Lower lobe of right lung (tissue), 2 donors: Measurements from ENCODE around the gene ENAH. TPM values are rescaled to one million over a fixed set of nuclear protein-coding genes. Genes with fewer than 3 reads are reported as not detected.
A peak's percentile ranks its signal among the peaks of the same experiment; 100 is the strongest.
"Not testable (repeated sequence)": the region's sequence is repeated elsewhere in the genome, so short reads cannot be mapped to it uniquely, and the experiment has no call there.

Source experiments
- ATAC-seq, 2 donors: fragments of 200-7000 bp; cut with Tn5 transposase; one replicate each; pipeline ENCODE4 v1.9.1; 2020 to 2022; ENCODE audit warnings: mild to moderate bottlenecking in 2 of 2, moderate library complexity in 2 of 2
- DNase-seq: peaks from one replicate; pipeline ENCODE4 v3.0.0-alpha.2; 2020
- H3K27ac ChIP-seq: fragments of 200-600 bp; one replicate; pipeline ENCODE4 v1.8.0; 2022
- H3K27me3 ChIP-seq: fragments of 200-600 bp; one replicate; pipeline ENCODE4 v1.8.0; 2022; ENCODE audit warnings: low read depth
- H3K36me3 ChIP-seq: fragments of 200-600 bp; one replicate; pipeline ENCODE4 v1.8.0; 2022; ENCODE audit warnings: mild to moderate bottlenecking
- H3K4me1 ChIP-seq: fragments of 200-600 bp; one replicate; pipeline ENCODE4 v1.8.0; 2022
- H3K4me3 ChIP-seq: fragments of 200-600 bp; one replicate; pipeline ENCODE4 v1.8.0; 2022; ENCODE audit warnings: mild to moderate bottlenecking
- H3K9me3 ChIP-seq: fragments of 200-600 bp; one replicate; pipeline ENCODE4 v1.8.0; 2022
- intact Hi-C: fragments of 100-400 bp; cut with DNase I; formaldehyde crosslinking; loops from one replicate; pipeline ENCODE4 v1.11.0; 2022
- long read RNA-seq: library from polyadenylated mRNA; unstranded; transcript quantifications from one replicate; pipeline ENCODE4 v2.0.0, GENCODE V29; 2021
- total RNA-seq: library from RNA; stranded (reverse); fragmentation: NEBNext Ultra II Directional; extraction: Animal tissue kit (Norgen Biotek cat#: 25700); gene quantifications from one replicate; pipeline ENCODE4 v1.2.1, GENCODE V29; 2021
- TF ChIP-seq, protein P1 (sequence below): fragments of 200-600 bp; IDR thresholded peaks from one replicate; pipeline ENCODE4 v1.8.0; 2022; ENCODE audit warnings: antibody characterized with exemption, mild to moderate bottlenecking
- donor health status: DM: no; HTN: yes; CAD: no; lungs with severe emphysema.

ENAH gene
- 51.4 TPM for total RNA-seq
- long read RNA-seq, full-length matches to known transcripts, result 4 of 25 reads
- long read RNA-seq, partial matches to known transcripts, result 3 of 25 reads
- long read RNA-seq, other reads (novel, unspliced or antisense), result 18 of 25 reads

DNA sequence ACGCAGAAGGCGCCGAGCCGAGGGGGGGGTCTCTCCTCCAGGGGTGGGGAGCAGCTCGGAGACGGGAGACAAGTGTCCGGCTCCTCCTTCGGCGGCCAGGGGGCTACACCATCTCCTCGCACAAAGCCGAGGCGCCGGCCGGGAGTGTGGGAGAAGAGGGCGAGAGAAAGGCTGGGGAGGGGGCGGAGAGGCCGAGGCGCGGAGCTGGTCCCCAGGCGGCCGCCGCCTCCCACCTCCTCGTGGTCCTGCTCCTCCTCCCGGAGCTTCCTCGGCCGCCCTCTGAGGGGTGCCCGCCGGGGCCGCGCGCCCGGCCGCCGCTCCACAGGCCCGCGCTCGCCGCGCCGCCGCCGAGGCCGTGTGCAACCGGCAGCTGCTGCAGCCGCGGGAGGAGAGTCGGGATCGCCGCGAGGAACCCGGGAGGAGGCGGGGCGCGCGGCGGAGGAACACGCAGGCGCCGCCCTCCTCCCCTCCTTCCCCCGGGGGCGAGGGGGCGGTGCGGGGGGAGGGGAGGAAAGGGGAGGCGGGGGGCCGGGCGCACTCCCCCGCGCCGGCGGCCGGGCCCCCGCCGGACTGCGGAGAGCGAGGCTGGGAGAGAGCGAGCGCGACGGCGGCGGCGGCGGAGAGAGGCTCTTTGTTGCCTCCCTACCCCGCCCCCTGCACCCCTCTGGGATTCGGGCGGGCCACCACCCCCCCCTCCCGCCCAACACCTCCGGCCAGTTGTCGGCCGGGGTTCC lies at the start of gene ENAH:
TSS of gene ENAH (minus strand) at position 395 of the 734 bp plus-strand sequence. CDS start 433 bp downstream, outside the sequence.
- Histone ChIP-seq H3K9me3 (no peaks in the 10 kb centered on the region), H3K36me3 (no peaks in the 10 kb centered on the region), H3K4me1 (peaks cover 31% of the 10 kb centered on the region), H3K27ac (peak within 1 kb of the TSS; percentile 91), H3K4me3 (peak within 1 kb of the TSS; percentile 82), H3K27me3 (no peaks in the 10 kb centered on the region)
- intact Hi-C loops, result no loop called here
- ATAC-seq (peak; percentile 93 to 94), DNase-seq (peak; percentile 81)
- TF ChIP-seq, protein P1, sequence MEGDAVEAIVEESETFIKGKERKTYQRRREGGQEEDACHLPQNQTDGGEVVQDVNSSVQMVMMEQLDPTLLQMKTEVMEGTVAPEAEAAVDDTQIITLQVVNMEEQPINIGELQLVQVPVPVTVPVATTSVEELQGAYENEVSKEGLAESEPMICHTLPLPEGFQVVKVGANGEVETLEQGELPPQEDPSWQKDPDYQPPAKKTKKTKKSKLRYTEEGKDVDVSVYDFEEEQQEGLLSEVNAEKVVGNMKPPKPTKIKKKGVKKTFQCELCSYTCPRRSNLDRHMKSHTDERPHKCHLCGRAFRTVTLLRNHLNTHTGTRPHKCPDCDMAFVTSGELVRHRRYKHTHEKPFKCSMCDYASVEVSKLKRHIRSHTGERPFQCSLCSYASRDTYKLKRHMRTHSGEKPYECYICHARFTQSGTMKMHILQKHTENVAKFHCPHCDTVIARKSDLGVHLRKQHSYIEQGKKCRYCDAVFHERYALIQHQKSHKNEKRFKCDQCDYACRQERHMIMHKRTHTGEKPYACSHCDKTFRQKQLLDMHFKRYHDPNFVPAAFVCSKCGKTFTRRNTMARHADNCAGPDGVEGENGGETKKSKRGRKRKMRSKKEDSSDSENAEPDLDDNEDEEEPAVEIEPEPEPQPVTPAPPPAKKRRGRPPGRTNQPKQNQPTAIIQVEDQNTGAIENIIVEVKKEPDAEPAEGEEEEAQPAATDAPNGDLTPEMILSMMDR, result no peak

DNA sequence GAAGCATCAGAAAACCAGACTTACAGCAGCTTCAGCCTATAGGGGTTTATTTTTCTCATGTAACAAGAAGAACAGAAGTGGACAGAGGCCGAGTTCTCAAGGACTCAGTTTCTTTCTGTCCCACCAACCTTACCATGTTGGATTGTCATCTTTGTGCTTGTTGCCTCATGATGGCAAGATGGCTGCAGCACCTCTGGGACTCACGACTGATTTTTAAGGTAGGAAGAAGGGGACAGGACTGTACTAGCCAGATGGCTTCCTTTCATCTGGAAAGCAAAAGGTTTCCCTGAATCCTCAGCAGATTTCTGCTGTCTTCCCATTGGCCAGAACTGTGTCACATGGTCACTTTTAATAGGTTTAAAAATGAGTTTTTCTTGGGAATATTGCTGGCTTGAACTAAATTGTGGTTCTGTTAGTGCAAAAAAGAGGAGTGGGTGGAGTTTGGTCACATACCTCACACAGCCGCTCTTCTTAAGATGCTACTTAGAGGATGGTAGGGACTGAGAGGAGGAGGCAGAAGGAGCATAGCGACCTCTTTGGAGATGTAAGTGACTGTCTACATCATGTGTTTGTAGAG lies 48.1 kb upstream of the ENAH start:
- intact Hi-C loops, result no loop called here
- no peaks in the 10 kb centered on the region for H3K9me3 ChIP-seq
- TF ChIP-seq, protein P1, result no peak
- no peak for DNase-seq
- H3K4me3 ChIP-seq, result no peak overlapping the region
- no peaks in the 10 kb centered on the region for H3K36me3 ChIP-seq
- no peaks in the 10 kb centered on the region for H3K27me3 ChIP-seq
- peaks cover 12% of the 10 kb centered on the region for H3K4me1 ChIP-seq
- no peak for ATAC-seq
- H3K27ac ChIP-seq, result no peak overlapping the region

DNA sequence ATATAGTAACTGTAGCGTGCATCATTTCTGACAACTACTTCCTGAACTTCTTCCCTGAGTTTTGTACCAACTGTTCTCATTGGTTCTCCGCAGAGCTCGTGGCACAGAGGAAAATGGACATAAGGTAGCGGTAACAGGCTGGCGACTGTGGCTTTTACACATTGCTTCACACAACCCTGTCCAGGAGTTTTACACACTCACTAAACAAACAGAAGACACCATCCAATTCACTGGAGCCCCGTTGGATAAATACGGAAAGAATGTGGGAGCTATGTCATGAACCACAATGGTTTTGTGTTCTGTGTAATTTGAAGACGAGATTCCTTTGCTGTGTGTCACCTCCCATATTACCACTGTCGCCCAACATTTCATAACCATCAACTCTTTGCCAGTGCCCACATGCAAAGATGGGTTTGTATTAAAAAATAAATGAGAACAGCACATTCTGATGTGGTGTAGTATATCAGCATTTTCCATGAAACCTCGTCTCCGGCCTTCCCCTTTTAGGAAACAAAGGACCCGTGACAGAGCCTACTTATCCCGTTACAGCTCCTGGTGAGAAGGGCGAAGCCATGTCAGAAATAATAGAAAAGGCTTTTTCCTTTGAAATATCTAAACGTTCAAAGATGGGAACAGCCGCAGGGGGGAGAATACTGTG lies 47.4 kb upstream of the ENAH start:
- H3K4me3 ChIP-seq, result no peak overlapping the region
- H3K27ac ChIP-seq, result no peak overlapping the region
- no peaks in the 10 kb centered on the region for H3K9me3 ChIP-seq
- no peak for DNase-seq
- H3K4me1 ChIP-seq, result peaks cover 16% of the 10 kb centered on the region
- H3K36me3 ChIP-seq, result no peaks in the 10 kb centered on the region
- TF ChIP-seq, protein P1, result no peak
- no peaks in the 10 kb centered on the region for H3K27me3 ChIP-seq
- intact Hi-C loops, result no loop called here
- ATAC-seq, result peak in 1 of 2 donors; percentile 55

DNA sequence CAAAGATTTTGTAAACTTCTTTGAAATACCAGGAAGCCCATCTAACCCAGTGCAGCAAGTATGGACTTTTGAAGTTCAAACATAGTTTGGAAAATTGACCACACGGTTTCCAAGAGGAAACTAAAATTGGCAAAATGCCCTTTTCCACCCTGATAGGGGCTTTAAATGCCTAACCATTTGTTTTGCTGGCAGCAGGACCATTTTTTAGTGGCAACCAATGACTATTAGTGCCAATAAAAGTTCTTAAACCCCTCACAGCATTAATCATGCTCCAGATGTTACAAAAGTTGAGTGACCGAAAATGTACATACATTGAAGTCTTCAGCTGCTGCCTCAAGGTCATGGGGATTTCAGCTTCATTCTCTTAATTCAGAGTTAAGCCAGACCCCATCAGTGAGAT lies 46.4 kb upstream of the ENAH start:
- Histone ChIP-seq H3K9me3 (no peaks in the 10 kb centered on the region), H3K4me1 (peaks cover 23% of the 10 kb centered on the region), H3K4me3 (no peak overlapping the region), H3K27me3 (no peaks in the 10 kb centered on the region), H3K36me3 (no peaks in the 10 kb centered on the region), H3K27ac (no peak overlapping the region)
- DNase-seq, result no peak
- ATAC-seq, result no peak
- intact Hi-C loops, result no loop called here
- TF ChIP-seq, protein P1, result no peak

DNA sequence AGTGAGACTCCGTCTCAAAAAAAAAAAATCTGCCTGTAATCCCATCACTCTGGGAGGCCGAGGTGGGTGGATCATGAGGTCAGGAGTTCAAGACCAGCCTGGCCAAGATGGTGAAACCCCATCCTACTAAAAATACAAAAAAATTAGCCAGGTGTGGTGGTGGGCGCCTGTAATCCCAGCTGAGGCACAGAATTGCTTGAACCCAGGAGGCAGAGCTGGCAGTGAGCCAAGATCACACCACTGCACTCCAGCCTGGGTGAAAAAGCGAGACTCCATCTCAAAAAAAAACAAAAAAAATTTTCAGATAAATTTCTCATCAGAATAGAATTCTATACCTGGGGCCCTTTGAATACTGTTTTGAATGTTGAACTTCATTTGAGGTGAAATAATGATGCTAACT lies 45.3 kb upstream of the ENAH start:
- ATAC-seq, H3K36me3 ChIP-seq, H3K27me3 ChIP-seq, intact Hi-C loops, H3K9me3 ChIP-seq, DNase-seq, H3K4me3 ChIP-seq, H3K27ac ChIP-seq: not testable (repeated sequence)
- peaks cover 35% of the 10 kb centered on the region for H3K4me1 ChIP-seq
